H1 (cell line): ENCODE measurements around the gene OR51B6.

ENCODE experiments used
- JUN ChIP-seq: IDR thresholded peaks from 2 replicates; pipeline ENCODE4 v1.6.1; 2011; ENCODE audit warnings: low read depth, mild to moderate bottlenecking, improper control_type of control experiment, low read length
- POLR2A ChIP-seq, 2 experiments: IDR thresholded peaks; 1 replicate in 1 of 2; 2 replicates in 1 of 2; pipeline ENCODE4 v1.6.1; 2011; ENCODE audit warnings: low read depth in 2 of 2, low read length in 2 of 2, mild to moderate bottlenecking in 2 of 2; ENCODE audit errors: control extremely low read depth in 1 of 2
- SP2 ChIP-seq: IDR thresholded peaks from 2 replicates; pipeline ENCODE4 v1.6.1; 2012; ENCODE audit warnings: mild to moderate bottlenecking, low read length, inconsistent platforms
- TF ChIP-seq, protein P1 (sequence below), 3 experiments: IDR thresholded peaks; 1 replicate in 2 of 3; 2 replicates in 1 of 3; pipeline versions ENCODE4 v1.5.1 to v1.6.1; 2011; ENCODE audit warnings: low read length in 3 of 3, mild to moderate bottlenecking in 3 of 3, inconsistent platforms in 2 of 3, low read depth in 1 of 3, moderate library complexity in 1 of 3; ENCODE audit not compliant: insufficient read depth in 1 of 3; ENCODE audit errors: control extremely low read depth in 1 of 3
- TF ChIP-seq, protein P2 (sequence below): IDR thresholded peaks from 2 replicates; pipeline ENCODE4 v1.6.1; 2012; ENCODE audit warnings: inconsistent platforms
- TF ChIP-seq, protein P3 (sequence below): IDR thresholded peaks from 2 replicates; pipeline ENCODE4 v1.6.1; 2012; ENCODE audit warnings: inconsistent platforms

- TF ChIP-seq, protein P1, sequence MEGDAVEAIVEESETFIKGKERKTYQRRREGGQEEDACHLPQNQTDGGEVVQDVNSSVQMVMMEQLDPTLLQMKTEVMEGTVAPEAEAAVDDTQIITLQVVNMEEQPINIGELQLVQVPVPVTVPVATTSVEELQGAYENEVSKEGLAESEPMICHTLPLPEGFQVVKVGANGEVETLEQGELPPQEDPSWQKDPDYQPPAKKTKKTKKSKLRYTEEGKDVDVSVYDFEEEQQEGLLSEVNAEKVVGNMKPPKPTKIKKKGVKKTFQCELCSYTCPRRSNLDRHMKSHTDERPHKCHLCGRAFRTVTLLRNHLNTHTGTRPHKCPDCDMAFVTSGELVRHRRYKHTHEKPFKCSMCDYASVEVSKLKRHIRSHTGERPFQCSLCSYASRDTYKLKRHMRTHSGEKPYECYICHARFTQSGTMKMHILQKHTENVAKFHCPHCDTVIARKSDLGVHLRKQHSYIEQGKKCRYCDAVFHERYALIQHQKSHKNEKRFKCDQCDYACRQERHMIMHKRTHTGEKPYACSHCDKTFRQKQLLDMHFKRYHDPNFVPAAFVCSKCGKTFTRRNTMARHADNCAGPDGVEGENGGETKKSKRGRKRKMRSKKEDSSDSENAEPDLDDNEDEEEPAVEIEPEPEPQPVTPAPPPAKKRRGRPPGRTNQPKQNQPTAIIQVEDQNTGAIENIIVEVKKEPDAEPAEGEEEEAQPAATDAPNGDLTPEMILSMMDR (IDR thresholded peaks at IDR 0.05; ENCODE audit: control extremely low read depth in 1 of 3, insufficient read depth in 1 of 3, low read depth in 1 of 3, low read length in 3 of 3): no peak
- TF ChIP-seq JUN (no peak), POLR2A (IDR thresholded peaks at IDR 0.05; ENCODE audit: control extremely low read depth in 1 of 2, low read depth in 2 of 2, low read length in 2 of 2) (no peak), SP2 (no peak)
- TF ChIP-seq, protein P2, sequence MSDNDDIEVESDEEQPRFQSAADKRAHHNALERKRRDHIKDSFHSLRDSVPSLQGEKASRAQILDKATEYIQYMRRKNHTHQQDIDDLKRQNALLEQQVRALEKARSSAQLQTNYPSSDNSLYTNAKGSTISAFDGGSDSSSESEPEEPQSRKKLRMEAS: no peak
- TF ChIP-seq, protein P3, sequence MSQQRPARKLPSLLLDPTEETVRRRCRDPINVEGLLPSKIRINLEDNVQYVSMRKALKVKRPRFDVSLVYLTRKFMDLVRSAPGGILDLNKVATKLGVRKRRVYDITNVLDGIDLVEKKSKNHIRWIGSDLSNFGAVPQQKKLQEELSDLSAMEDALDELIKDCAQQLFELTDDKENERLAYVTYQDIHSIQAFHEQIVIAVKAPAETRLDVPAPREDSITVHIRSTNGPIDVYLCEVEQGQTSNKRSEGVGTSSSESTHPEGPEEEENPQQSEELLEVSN: no peak
Observed at GRCh38 chr11:5345831-5346230, 5.5 kb upstream of the OR51B6 start.
